ENCODE data around the gene NRXN2. TPM values are rescaled to one million over a fixed set of nuclear protein-coding genes. Genes with fewer than 3 reads are reported as not detected.

NRXN2 gene
- total RNA-seq, 1 donor from 2014 or later, result not detected

GRCh38 chr11:64735725-64736259, 12.8 kb upstream of the NRXN2 start:
- Histone ChIP-seq H3K36me3 (ENCODE audit: control insufficient read depth, insufficient read depth, low read length) (no peaks in the 10 kb centered on the region), H3K4me3 (ENCODE audit: low read depth, low read length) (no peak overlapping the region), H3K27me3 (ENCODE audit: control insufficient read depth, insufficient read depth, low read length) (peaks cover 7% of the 10 kb centered on the region)
- FAIRE-seq (no peak), DNase-seq (ENCODE audit: low read depth) (no peak)
- no peak for TF ChIP-seq CTCF (IDR thresholded peaks at IDR 0.05; ENCODE audit: insufficient read depth, low read length, severe bottlenecking)

GRCh38 chr11:64734811-64735724, 12.1 kb upstream of the NRXN2 start:
- TF ChIP-seq CTCF (IDR thresholded peaks at IDR 0.05; ENCODE audit: insufficient read depth, low read length, severe bottlenecking), result no peak
- Histone ChIP-seq H3K4me3 (ENCODE audit: low read depth, low read length) (no peak overlapping the region), H3K36me3 (ENCODE audit: control insufficient read depth, insufficient read depth, low read length) (no peaks in the 10 kb centered on the region), H3K27me3 (ENCODE audit: control insufficient read depth, insufficient read depth, low read length) (peaks cover 7% of the 10 kb centered on the region)
- DNase-seq (ENCODE audit: low read depth) (no peak), FAIRE-seq (peak; percentile 36)

GRCh38 chr11:64731601-64732000, 8.6 kb upstream of the NRXN2 start:
- Histone ChIP-seq H3K27me3 (ENCODE audit: control insufficient read depth, insufficient read depth, low read length) (peaks cover 7% of the 10 kb centered on the region), H3K36me3 (ENCODE audit: control insufficient read depth, insufficient read depth, low read length) (no peaks in the 10 kb centered on the region), H3K4me3 (ENCODE audit: low read depth, low read length) (no peak overlapping the region)
- no peak for TF ChIP-seq CTCF (IDR thresholded peaks at IDR 0.05; ENCODE audit: insufficient read depth, low read length, severe bottlenecking)
- FAIRE-seq (no peak), DNase-seq (ENCODE audit: low read depth) (no peak)

- no peaks in the 10 kb centered on the region for H3K36me3 ChIP-seq (ENCODE audit: control insufficient read depth, insufficient read depth, low read length)
- peaks cover 9% of the 10 kb centered on the region for H3K27me3 ChIP-seq (ENCODE audit: control insufficient read depth, insufficient read depth, low read length)
- DNase-seq (ENCODE audit: low read depth) (no peak), FAIRE-seq (no peak)
- H3K4me3 ChIP-seq (ENCODE audit: low read depth, low read length), result no peak overlapping the region
- no peak for TF ChIP-seq CTCF (IDR thresholded peaks at IDR 0.05; ENCODE audit: insufficient read depth, low read length, severe bottlenecking)
Measured at GRCh38 chr11:64729851-64730382, 6.9 kb upstream of the NRXN2 start.

- TF ChIP-seq CTCF (IDR thresholded peaks at IDR 0.05; ENCODE audit: insufficient read depth, low read length, severe bottlenecking), result no peak
- DNase-seq (ENCODE audit: low read depth), result no peak
- Histone ChIP-seq H3K27me3 (ENCODE audit: control insufficient read depth, insufficient read depth, low read length) (peaks cover 9% of the 10 kb centered on the region), H3K4me3 (ENCODE audit: low read depth, low read length) (no peak overlapping the region), H3K36me3 (ENCODE audit: control insufficient read depth, insufficient read depth, low read length) (no peaks in the 10 kb centered on the region)
- no peak for FAIRE-seq
Measured at GRCh38 chr11:64728757-64729365, 5.9 kb upstream of the NRXN2 start.

All from bronchial epithelial cell (primary cell).